HG02571 (cell line): Measurements from ENCODE around the gene SELENON.
"Not testable (repeated sequence)": the region's sequence is repeated elsewhere in the genome, so short reads cannot be mapped to it uniquely, and the experiment has no call there.

ENCODE experiments used
- ATAC-seq: cut with Tn5 transposase; IDR thresholded peaks from one replicate; pipeline ENCODE4 v1.9.1; 2021; ENCODE audit warnings: mild to moderate bottlenecking, moderate library complexity; ENCODE audit not compliant: unreplicated experiment

SELENON gene

GRCh38 chr1:25820247-25821111, 20.5 kb downstream of the SELENON start:
- peak; percentile 39 for ATAC-seq

GRCh38 chr1:25821112-25821476, 21.1 kb downstream of the SELENON start:
- no peak for ATAC-seq

GRCh38 chr1:25821630-25822091, 21.7 kb downstream of the SELENON start:
- ATAC-seq = no peak

GRCh38 chr1:25825605-25826004, 25.6 kb downstream of the SELENON start:
- no peak for ATAC-seq

- ATAC-seq = no peak
Observed at GRCh38 chr1:25826571-25826970, 26.6 kb downstream of the SELENON start.

- no peak for ATAC-seq
Observed at GRCh38 chr1:25828491-25828890, 28.5 kb downstream of the SELENON start.

- ATAC-seq = no peak
Observed at GRCh38 chr1:25829046-25829445, 29.1 kb downstream of the SELENON start.

GRCh38 chr1:25831569-25832196, 31.7 kb downstream of the SELENON start:
- ATAC-seq = no peak

- no peak for ATAC-seq
Observed at GRCh38 chr1:25832336-25833037, 32.5 kb downstream of the SELENON start.

GRCh38 chr1:25833158-25833557, 33.2 kb downstream of the SELENON start:
- ATAC-seq = no peak

GRCh38 chr1:25834894-25835293, 34.9 kb downstream of the SELENON start:
- no peak for ATAC-seq

GRCh38 chr1:25836695-25837094, 36.7 kb downstream of the SELENON start:
- ATAC-seq = no peak

GRCh38 chr1:25837262-25837875, 37.4 kb downstream of the SELENON start:
- no peak for ATAC-seq

- ATAC-seq = not testable (repeated sequence)
Observed at GRCh38 chr1:25839808-25840207, 39.8 kb downstream of the SELENON start.

GRCh38 chr1:25843483-25843882, 43.5 kb downstream of the SELENON start:
- ATAC-seq = no peak

- ATAC-seq = no peak
Observed at GRCh38 chr1:25844536-25845337, 44.7 kb downstream of the SELENON start.

GRCh38 chr1:25845664-25846063, 45.7 kb downstream of the SELENON start:
- ATAC-seq = no peak

- ATAC-seq = no peak
Observed at GRCh38 chr1:25847929-25848328, 47.9 kb downstream of the SELENON start.

- ATAC-seq = no peak
Observed at GRCh38 chr1:25848531-25848930, 48.5 kb downstream of the SELENON start.

- ATAC-seq = no peak
Observed at GRCh38 chr1:25854554-25854953, 54.6 kb downstream of the SELENON start.
